ENCODE measurements around the gene FMNL2.

Gene FMNL2

DNA sequence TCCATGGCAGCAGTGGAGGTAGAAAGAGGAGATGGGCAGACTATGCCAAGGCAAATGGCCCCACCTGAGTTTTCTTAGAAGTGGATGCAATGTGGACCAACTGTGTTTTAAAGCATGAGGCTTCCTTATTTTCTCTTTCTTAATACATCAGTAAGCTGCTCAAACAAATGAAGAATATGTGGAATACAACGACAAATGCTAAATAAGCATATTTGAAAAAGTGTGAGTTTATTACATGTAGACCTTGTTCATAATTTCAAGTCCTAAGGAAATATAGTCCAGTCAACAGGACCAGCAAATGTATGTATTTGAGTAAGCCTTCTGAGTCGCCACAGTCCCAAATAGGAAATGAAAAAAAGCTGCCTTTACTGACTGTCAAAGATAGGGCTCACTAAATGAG lies 204.4 kb downstream of the FMNL2 start:
- H3K4me3 Mint-ChIP-seq, result no peak overlapping the region
- no peaks in the 10 kb centered on the region for H3K36me3 Mint-ChIP-seq (ENCODE audit: low read depth)
- no peaks in the 10 kb centered on the region for H3K4me1 Mint-ChIP-seq
- ATAC-seq, result no peak
- H3K27me3 Mint-ChIP-seq, result peaks cover 10% of the 10 kb centered on the region
- no peaks in the 10 kb centered on the region for H3K9me3 Mint-ChIP-seq
- no peak overlapping the region for H3K27ac Mint-ChIP-seq
- DNase-seq, result no peak

DNA sequence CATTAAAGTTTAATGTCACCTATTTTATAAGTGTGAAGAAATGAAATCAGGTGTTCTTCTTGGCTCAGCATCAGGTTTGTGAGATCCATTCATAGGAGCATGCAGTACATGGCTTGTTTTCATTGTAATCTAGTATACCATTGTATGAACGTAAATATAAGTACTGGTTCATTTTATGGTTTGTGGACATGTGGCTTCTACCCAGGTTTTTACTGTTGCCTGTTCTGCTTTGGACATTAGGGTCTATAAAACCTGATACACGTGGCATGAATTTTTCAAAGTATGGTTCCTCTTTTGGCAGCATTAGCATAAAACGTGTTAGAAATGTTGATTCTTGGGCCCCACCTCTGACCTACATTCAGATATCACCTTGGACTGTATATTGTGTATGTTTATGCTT lies 206.7 kb downstream of the FMNL2 start:
- ATAC-seq (no peak), DNase-seq (no peak)
- H3K36me3 Mint-ChIP-seq (ENCODE audit: low read depth), result no peaks in the 10 kb centered on the region
- H3K9me3 Mint-ChIP-seq, result no peaks in the 10 kb centered on the region
- no peaks in the 10 kb centered on the region for H3K4me1 Mint-ChIP-seq
- peaks cover 7% of the 10 kb centered on the region for H3K27me3 Mint-ChIP-seq
- no peak overlapping the region for H3K27ac Mint-ChIP-seq
- no peak overlapping the region for H3K4me3 Mint-ChIP-seq

DNA sequence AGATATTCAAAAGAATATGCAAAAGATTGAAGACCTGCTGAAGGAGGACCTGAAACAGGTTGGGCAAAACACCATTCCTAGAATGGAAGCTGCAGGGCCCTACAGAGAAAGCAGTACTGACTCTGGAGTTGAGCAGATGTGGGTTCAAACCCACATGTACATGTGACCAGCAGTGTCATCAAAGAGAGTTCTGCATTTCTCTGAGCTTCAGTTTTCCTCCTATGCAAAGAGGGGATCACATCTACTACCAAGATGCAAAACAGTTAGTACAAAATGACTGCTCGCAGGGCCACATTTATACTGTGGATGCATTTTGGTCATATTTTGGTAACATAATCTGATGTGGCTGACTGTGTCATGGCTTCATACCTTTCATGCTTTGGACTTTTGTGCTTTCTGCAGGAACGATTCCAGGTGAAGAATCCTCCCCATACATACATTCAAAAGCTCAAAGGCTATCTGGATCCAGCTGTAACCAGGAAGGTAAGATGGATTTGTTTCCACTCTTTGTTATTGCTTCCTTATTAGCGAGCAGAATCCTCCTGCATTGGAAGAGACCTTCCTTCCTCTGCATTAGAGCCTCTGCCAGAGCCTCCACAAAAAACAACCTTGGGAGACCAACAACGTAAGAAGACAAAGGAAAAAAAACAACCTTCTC lies 207.5 kb downstream of the FMNL2 start:
- Mint-ChIP-seq H3K9me3 (no peaks in the 10 kb centered on the region), H3K27ac (no peak overlapping the region), H3K4me1 (no peaks in the 10 kb centered on the region), H3K27me3 (peaks cover 7% of the 10 kb centered on the region), H3K4me3 (no peak overlapping the region), H3K36me3 (ENCODE audit: low read depth) (no peaks in the 10 kb centered on the region)
- ATAC-seq, result no peak
- no peak for DNase-seq

DNA sequence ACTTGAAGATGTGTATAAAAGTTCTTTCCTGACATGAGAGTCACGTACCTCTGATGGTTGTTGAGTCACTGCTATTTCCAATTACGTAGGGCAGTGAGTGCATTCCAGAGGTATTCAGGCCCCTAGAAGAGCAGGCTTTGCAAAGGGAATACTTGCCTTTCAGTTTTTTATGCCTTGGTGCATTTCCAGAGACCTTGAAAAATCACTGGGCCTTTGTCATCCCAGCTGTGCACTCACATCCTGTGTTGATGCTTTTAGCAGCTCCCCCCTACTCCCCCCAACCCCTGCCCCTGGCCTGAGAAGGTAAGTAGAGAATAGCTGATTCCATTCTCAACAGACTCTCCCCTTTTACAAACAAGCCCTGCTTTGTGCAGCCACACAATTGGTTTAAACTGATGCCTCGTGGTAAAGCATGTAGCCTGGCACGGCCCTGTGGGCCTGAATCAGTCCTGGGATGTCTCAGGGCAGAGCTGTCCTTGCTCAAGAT lies 208.1 kb downstream of the FMNL2 start:
- no peak for DNase-seq
- Mint-ChIP-seq H3K4me3 (no peak overlapping the region), H3K27ac (no peak overlapping the region), H3K9me3 (no peaks in the 10 kb centered on the region), H3K36me3 (ENCODE audit: low read depth) (no peaks in the 10 kb centered on the region), H3K27me3 (peaks cover 1% of the 10 kb centered on the region), H3K4me1 (no peaks in the 10 kb centered on the region)
- no peak for ATAC-seq

DNA sequence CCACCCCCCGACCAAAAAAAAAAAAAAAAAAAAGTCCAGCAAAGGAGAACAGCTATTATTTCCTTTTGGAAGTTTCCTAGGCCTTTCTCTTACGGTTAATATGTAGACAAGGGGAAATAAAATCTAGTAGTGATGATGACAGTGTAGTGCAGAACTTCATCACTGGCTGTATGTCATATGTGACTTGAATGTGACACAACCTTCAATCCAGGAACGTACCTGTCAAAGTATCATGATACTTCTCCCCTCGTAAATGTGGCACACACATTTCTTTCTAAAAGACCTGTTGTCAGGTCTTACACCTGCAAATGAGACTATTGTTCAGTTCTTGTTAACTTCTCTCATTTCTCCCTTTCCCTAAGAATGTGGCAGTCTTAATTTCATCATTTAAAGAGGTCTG lies 208.7 kb downstream of the FMNL2 start:
- no peaks in the 10 kb centered on the region for H3K4me1 Mint-ChIP-seq
- no peak overlapping the region for H3K27ac Mint-ChIP-seq
- no peaks in the 10 kb centered on the region for H3K36me3 Mint-ChIP-seq (ENCODE audit: low read depth)
- H3K27me3 Mint-ChIP-seq, result peaks cover 1% of the 10 kb centered on the region
- ATAC-seq, result no peak
- H3K9me3 Mint-ChIP-seq, result no peaks in the 10 kb centered on the region
- H3K4me3 Mint-ChIP-seq, result no peak overlapping the region
- DNase-seq, result no peak

DNA sequence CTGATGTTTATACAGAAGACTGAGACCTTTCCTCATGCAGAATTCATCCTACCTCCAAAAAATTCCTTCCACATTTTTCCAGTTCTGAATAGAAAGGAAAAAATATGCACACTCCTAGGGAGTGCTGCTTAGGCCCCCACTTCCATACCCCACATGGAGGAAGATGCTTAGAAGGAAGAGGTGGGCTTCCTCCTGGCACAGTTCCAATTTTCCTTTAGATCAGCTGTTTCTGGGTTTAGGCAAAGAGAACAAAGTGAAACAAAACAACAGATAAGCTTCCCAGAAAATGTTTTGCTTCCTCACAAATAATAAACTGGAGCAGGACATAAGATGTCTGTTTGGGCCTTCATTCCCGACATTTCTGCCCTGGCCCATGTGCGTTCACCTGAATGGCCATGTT lies 209.7 kb downstream of the FMNL2 start:
- Mint-ChIP-seq H3K4me3 (no peak overlapping the region), H3K36me3 (ENCODE audit: low read depth) (no peaks in the 10 kb centered on the region), H3K9me3 (no peaks in the 10 kb centered on the region), H3K4me1 (no peaks in the 10 kb centered on the region), H3K27me3 (peaks cover 1% of the 10 kb centered on the region), H3K27ac (no peak overlapping the region)
- DNase-seq (no peak), ATAC-seq (no peak)

DNA sequence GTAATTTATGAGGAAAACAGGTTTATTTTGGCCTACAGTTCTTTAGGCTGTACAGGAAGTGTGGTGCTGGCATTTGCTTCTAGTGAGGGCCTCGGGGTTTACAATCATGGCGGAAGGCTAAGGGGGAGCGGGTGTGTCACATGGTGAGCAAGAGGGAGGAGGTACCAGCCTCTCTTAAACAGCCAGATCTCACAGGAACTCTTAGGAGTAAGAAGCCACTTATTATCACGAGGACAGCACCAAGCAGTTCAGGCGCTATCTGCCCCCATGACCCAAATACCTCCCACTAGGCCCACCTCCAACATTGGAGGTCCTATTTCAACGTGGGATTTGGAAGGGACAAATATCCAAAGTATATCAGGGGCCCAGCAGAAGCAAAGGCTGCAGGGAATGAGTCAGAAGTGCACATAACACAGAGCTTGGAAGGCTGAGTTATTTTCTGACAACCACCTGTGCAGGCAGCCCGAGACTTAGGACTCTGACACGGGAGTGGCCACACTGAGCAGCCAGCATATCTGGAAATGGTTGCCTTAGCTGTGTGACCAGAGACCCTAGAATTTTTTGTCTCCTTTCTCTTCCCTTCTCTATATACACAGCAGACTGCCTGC lies 211.4 kb downstream of the FMNL2 start:
- DNase-seq (no peak), ATAC-seq (no peak)
- Mint-ChIP-seq H3K27me3 (no peaks in the 10 kb centered on the region), H3K4me1 (no peaks in the 10 kb centered on the region), H3K9me3 (no peaks in the 10 kb centered on the region), H3K27ac (no peak overlapping the region), H3K36me3 (ENCODE audit: low read depth) (no peaks in the 10 kb centered on the region), H3K4me3 (no peak overlapping the region)

DNA sequence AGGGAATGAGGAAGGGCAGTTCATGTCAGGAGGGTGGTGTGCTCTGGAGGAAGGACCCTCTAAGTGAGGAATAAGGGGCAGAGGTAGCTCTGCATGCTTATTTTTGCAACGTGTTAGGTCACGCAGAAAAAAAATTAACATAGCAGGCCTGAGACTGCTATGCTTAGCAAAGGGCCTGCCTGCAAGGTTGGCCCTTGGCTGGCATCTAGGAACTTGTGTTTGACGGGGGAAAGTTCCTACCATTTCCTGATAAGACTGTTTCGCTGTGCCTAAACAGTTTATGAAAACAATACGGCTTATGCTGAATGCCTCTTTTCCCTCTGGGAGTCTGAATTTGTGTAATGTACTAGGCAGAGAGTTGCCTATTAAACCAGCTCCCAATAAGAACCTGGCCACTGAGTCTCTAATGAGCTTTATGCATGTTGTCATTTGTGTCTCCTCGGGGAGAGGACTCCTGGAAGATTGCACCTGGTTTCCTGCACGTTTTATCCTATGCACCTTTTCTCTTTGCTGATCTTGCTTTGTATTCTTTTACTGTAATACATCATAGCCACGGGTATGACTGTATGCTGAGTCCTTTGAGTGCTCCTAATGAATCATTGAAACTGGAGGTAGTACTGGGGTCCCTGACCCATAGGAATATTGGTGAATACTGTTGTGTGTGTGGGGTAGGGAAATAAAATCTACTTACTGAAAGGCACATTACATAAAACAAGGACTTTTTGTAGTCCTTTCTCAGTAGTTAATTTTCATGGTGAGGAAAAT lies 213.3 kb downstream of the FMNL2 start:
- H3K9me3 Mint-ChIP-seq, result no peaks in the 10 kb centered on the region
- no peaks in the 10 kb centered on the region for H3K27me3 Mint-ChIP-seq
- H3K4me1 Mint-ChIP-seq, result no peaks in the 10 kb centered on the region
- no peak overlapping the region for H3K4me3 Mint-ChIP-seq
- no peaks in the 10 kb centered on the region for H3K36me3 Mint-ChIP-seq (ENCODE audit: low read depth)
- DNase-seq, result no peak
- ATAC-seq, result no peak
- H3K27ac Mint-ChIP-seq, result no peak overlapping the region

DNA sequence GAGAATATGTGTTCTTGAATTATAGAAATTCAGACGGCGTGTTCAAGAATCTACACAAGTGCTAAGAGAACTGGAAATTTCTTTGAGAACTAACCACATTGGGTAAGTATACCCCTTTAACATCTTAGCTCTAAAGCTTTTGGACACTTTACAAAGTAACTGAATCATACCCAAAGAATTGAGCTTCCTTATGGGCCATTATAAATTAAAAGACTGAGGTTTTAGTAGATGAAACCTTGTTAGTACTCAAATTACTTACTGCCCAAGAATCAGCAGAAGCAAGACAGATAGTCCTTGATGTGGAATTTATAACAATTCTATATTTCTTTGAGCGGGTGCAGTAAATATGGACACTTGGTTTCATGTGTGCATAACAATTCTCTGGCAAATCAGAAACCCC lies 214.0 kb downstream of the FMNL2 start:
- no peaks in the 10 kb centered on the region for H3K4me1 Mint-ChIP-seq
- no peaks in the 10 kb centered on the region for H3K36me3 Mint-ChIP-seq (ENCODE audit: low read depth)
- DNase-seq (no peak), ATAC-seq (no peak)
- H3K4me3 Mint-ChIP-seq, result no peak overlapping the region
- no peak overlapping the region for H3K27ac Mint-ChIP-seq
- H3K27me3 Mint-ChIP-seq, result no peaks in the 10 kb centered on the region
- no peaks in the 10 kb centered on the region for H3K9me3 Mint-ChIP-seq

DNA sequence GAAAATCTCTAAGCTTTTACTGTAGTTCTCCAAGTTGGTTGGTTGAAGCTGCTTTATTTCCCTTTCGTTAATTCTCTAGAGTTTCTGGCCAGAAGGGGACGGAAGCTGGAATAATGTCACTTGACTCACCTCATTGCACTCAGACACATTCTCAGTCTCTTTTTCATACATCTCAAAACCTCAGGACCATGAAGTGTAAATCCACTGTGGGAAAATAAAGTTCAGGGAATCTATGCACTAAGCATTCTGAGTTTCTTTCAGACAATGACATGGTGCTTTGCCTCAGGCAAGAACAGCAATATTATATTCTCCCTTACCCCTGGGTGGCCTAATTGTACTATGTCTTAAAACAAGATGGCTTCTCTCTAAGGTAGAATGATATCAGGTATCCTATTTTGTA lies 214.4 kb downstream of the FMNL2 start:
- Mint-ChIP-seq H3K4me1 (no peaks in the 10 kb centered on the region), H3K4me3 (no peak overlapping the region), H3K27me3 (no peaks in the 10 kb centered on the region), H3K36me3 (ENCODE audit: low read depth) (no peaks in the 10 kb centered on the region), H3K27ac (no peak overlapping the region), H3K9me3 (no peaks in the 10 kb centered on the region)
- ATAC-seq (no peak), DNase-seq (no peak)

DNA sequence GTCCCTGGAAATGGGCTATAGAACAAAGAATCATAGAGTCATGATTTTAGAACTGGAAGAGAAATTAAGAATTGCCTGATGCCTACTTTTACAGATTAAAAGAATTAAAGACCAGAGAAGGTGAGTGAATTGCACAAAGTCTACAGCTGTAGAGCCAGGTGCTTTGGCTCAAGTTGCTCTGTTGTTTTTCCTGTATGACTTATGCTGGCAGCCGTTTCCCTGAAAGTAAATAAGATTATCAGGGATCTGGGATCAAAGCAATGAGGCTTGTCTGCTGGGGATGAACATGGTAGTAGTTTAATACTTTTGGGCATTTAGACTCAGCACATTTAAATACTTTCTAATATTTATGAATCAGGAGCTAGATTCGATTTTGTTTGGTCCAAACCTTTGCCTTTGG lies 215.4 kb downstream of the FMNL2 start:
- no peak overlapping the region for H3K27ac Mint-ChIP-seq
- no peak overlapping the region for H3K4me3 Mint-ChIP-seq
- no peaks in the 10 kb centered on the region for H3K27me3 Mint-ChIP-seq
- no peaks in the 10 kb centered on the region for H3K9me3 Mint-ChIP-seq
- DNase-seq (no peak), ATAC-seq (no peak)
- no peaks in the 10 kb centered on the region for H3K4me1 Mint-ChIP-seq
- H3K36me3 Mint-ChIP-seq (ENCODE audit: low read depth), result no peaks in the 10 kb centered on the region

DNA sequence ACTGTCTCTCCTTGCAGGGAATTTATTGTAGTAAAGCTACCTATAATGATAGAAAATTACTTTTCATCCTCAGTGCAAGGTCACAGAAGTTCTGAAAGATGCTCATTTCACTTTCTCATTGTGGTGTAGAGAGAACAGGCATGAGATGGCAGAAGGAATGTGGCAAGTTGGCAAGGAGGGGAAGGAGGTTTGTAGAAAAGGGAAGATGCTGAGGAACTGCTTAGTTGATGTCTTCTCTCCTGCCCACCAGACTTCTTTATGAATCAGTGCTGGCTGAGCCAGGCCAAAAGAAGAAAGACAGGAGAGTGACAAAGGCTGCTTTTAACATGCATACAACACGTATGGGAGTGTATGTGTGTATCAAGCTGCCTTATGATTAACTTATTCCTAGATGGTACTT lies 217.9 kb downstream of the FMNL2 start:
- Mint-ChIP-seq H3K4me3 (no peak overlapping the region), H3K9me3 (no peaks in the 10 kb centered on the region), H3K36me3 (ENCODE audit: low read depth) (no peaks in the 10 kb centered on the region), H3K4me1 (no peaks in the 10 kb centered on the region), H3K27me3 (no peaks in the 10 kb centered on the region), H3K27ac (no peak overlapping the region)
- DNase-seq (no peak), ATAC-seq (no peak)

DNA sequence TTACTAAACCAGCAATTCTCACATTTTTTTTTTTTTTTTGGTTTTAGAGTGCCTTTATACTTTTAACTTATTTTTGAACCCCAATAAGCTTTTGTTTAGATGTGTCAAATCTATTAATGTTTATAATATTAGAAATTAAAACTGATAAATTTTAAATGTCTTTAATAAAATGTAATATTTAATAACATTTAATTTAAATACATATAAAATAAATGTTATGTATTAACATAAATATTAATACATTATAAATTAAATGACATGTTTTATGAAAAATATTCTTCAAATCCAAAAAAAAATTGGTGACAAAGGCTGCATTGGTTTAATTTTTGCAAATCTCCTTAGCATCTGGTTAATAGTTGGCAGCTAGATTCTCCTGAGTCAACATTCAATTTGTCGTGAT lies 218.5 kb downstream of the FMNL2 start:
- no peaks in the 10 kb centered on the region for H3K9me3 Mint-ChIP-seq
- H3K36me3 Mint-ChIP-seq (ENCODE audit: low read depth), result no peaks in the 10 kb centered on the region
- DNase-seq (no peak), ATAC-seq (no peak)
- H3K4me1 Mint-ChIP-seq, result no peaks in the 10 kb centered on the region
- no peak overlapping the region for H3K27ac Mint-ChIP-seq
- H3K27me3 Mint-ChIP-seq, result no peaks in the 10 kb centered on the region
- no peak overlapping the region for H3K4me3 Mint-ChIP-seq

DNA sequence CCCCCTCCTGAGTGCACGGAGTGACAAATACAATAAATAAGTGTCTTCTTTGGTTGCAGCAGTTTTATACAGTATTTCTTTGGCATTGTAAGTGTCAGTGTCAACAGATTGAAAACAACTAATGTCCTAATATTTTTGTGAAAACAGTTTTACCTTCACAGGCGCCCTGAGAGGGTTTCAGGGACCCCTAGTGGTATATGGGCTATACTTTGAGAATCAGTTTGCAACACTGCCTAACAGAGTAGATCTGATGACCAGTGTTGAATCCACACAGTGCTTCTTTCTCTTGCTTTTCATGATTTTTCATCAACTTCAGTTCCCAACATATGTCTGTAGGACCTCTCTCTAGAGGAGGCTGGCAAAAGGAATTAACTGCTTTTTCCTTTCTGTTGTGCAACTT lies 220.1 kb downstream of the FMNL2 start:
- no peak overlapping the region for H3K4me3 Mint-ChIP-seq
- no peak overlapping the region for H3K27ac Mint-ChIP-seq
- DNase-seq (no peak), ATAC-seq (no peak)
- no peaks in the 10 kb centered on the region for H3K4me1 Mint-ChIP-seq
- H3K36me3 Mint-ChIP-seq (ENCODE audit: low read depth), result no peaks in the 10 kb centered on the region
- no peaks in the 10 kb centered on the region for H3K27me3 Mint-ChIP-seq
- no peaks in the 10 kb centered on the region for H3K9me3 Mint-ChIP-seq

DNA sequence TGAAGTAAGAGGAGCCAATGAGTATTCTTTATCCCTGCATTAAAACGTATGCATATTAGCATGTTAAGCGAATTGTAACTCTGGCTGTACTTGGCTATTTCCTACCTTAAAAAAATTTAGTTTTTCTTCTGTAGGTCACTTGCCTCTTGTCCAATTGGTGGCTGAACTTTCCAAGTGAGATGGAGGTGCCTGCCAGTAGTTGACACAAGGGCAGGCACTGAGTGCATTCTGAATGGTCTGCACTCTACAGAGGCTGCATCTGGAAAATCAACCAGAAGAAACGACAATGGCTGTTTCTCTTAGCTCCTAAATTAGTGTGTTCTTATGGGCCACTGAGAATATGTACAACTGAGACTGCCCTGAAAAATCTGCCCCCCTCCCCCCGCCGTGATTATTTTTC lies 221.5 kb downstream of the FMNL2 start:
- Mint-ChIP-seq H3K9me3 (no peaks in the 10 kb centered on the region), H3K27ac (no peak overlapping the region), H3K27me3 (no peaks in the 10 kb centered on the region), H3K4me3 (no peak overlapping the region), H3K4me1 (no peaks in the 10 kb centered on the region), H3K36me3 (ENCODE audit: low read depth) (no peaks in the 10 kb centered on the region)
- no peak for DNase-seq
- no peak for ATAC-seq

Data from activated naive CD8-positive, alpha-beta T cell treated with anti-CD3 and anti-CD28 coated beads, Interleukin-2, amount 50 U/mL, for 24 hours (primary cell).